Mucosa of rectum (tissue), 2 donors: ENCODE measurements around the gene CLMN.

ENCODE experiments used
- H3K27ac ChIP-seq, 2 donors: one replicate each; pipeline ENCODE4 v1.7.0; 2013; ENCODE audit warnings: inconsistent platforms in 2 of 2, low read depth in 2 of 2, low read length in 2 of 2
- H3K27me3 ChIP-seq, 2 donors: one replicate each; pipeline ENCODE4 v1.7.0; 2013; ENCODE audit warnings: low read length in 2 of 2; ENCODE audit not compliant: control insufficient read depth in 2 of 2, insufficient read depth in 2 of 2
- H3K36me3 ChIP-seq, 2 donors: one replicate each; pipeline ENCODE4 v1.7.0; 2013; ENCODE audit warnings: low read length in 2 of 2; ENCODE audit not compliant: control insufficient read depth in 2 of 2, insufficient read depth in 2 of 2
- H3K4me1 ChIP-seq, 2 donors: one replicate each; pipeline ENCODE4 v1.7.0; 2013; ENCODE audit warnings: low read length in 2 of 2, mild to moderate bottlenecking in 1 of 2; ENCODE audit not compliant: control insufficient read depth in 2 of 2, insufficient read depth in 2 of 2
- H3K4me3 ChIP-seq, 2 donors: one replicate each; pipeline ENCODE4 v1.7.0; 2013; ENCODE audit warnings: low read length in 2 of 2
- H3K9ac ChIP-seq, 2 donors: one replicate each; pipeline ENCODE4 v1.7.0; 2013; ENCODE audit warnings: low read length in 2 of 2, low read depth in 1 of 2, mild to moderate bottlenecking in 1 of 2
- H3K9me3 ChIP-seq, 2 donors: one replicate each; pipeline ENCODE4 v1.7.0; 2013; ENCODE audit warnings: low read length in 2 of 2; ENCODE audit not compliant: control insufficient read depth in 2 of 2
- donor health status: healthy.
- donor health status: Normal muscosa, but diverticular disease.

CLMN gene

DNA sequence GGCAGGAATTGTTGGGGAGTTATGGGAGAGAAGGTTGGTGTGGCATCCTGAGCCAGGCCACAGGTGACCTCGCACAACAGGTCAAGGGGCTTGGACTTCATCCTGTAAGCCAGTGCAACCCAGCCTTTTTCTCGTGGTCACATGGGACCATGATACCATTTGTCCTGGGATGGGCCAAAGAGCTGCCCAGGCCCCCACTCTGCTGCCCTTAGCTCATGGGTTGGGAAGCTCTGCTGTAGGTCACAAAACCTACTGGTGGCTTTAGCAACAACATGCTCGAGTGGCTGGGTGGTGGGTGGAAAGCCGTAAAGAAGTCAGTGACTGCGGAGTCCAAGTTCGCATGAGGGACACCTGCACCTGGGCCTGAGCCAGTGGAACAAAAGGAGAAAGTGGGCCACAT lies 4.6 kb downstream of the CLMN start:
- Histone ChIP-seq H3K4me3 (no peak overlapping the region), H3K36me3 (peaks cover 2 to 6% of the 10 kb centered on the region in 2 donors), H3K9me3 (no peaks in the 10 kb centered on the region), H3K9ac (no peak overlapping the region), H3K27me3 (no peaks in the 10 kb centered on the region), H3K27ac (peak overlapping the region in 1 of 2 donors; percentile 17), H3K4me1 (peaks cover 37 to 57% of the 10 kb centered on the region in 2 donors)

- Histone ChIP-seq H3K27ac (peak overlapping the region; percentile 17 to 24), H3K9ac (no peak overlapping the region), H3K9me3 (no peaks in the 10 kb centered on the region), H3K27me3 (no peaks in the 10 kb centered on the region), H3K4me1 (peaks cover 37 to 55% of the 10 kb centered on the region in 2 donors), H3K4me3 (no peak overlapping the region), H3K36me3 (peaks cover 2 to 6% of the 10 kb centered on the region in 2 donors)
These were observed 5.1 kb downstream of the CLMN start for GRCh38 chr14:95314609-95315008.

DNA sequence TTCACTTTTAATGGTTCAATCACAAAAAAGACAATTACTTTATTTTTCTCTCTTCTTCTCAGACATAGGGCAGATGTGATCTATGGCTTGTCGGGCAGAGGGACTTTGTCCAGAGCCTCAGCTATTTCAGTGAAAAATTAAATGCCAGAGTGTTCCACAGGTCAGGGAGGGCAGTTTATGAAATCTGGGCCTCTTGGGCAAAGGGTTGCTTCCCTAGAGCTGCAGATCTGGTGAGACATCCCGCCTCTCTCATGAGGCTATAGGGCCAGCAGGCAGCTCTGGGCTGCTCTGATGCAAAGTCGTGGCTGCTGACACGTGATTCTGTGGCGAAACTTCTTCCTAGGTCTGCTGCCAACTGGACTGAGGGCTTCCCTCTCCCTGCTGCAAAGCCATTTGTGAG lies 6.0 kb downstream of the CLMN start:
- Histone ChIP-seq H3K4me1 (peaks cover 37 to 59% of the 10 kb centered on the region in 2 donors), H3K36me3 (peaks cover 2 to 6% of the 10 kb centered on the region in 2 donors), H3K27ac (peak overlapping the region; percentile 24 to 28), H3K9me3 (no peaks in the 10 kb centered on the region), H3K9ac (peak overlapping the region in 1 of 2 donors; percentile 37), H3K4me3 (no peak overlapping the region), H3K27me3 (no peaks in the 10 kb centered on the region)

- H3K27ac ChIP-seq = no peak overlapping the region
- no peaks in the 10 kb centered on the region for H3K9me3 ChIP-seq
These were observed 6.5 kb downstream of the CLMN start for GRCh38 chr14:95313190-95313589.

DNA sequence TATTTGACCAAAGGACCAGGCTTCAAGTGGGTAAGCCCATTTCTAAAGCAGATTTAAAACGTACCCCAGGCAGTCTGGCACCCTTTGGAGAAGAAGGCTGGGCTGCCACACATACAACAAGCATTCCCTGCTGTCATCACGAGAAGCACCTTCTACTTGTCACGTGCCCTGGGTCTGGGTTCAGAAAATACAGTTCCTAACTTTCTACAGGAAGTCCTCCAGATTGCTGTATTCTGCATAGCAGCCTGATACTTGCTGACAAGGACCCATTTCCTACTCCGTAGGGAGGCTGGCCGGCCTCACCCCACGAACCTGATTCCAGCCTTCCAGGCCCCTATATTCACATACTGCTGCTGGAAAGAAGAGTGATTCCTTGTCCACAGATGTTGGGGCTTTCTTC lies 7.4 kb downstream of the CLMN start:
- no peak overlapping the region for H3K27ac ChIP-seq
- peaks cover 2 to 6% of the 10 kb centered on the region in 2 donors for H3K36me3 ChIP-seq
- H3K4me3 ChIP-seq = no peak overlapping the region
- H3K9ac ChIP-seq = no peak overlapping the region
- H3K9me3 ChIP-seq = no peaks in the 10 kb centered on the region
- peaks cover 38 to 51% of the 10 kb centered on the region in 2 donors for H3K4me1 ChIP-seq
- no peaks in the 10 kb centered on the region for H3K27me3 ChIP-seq

More at GRCh38 chr14:95313190-95313589, 6.5 kb downstream of the CLMN start:
- H3K4me3 ChIP-seq = no peak overlapping the region
- H3K9ac ChIP-seq = no peak overlapping the region
- H3K36me3 ChIP-seq = peaks cover 2 to 6% of the 10 kb centered on the region in 2 donors
- H3K27me3 ChIP-seq = no peaks in the 10 kb centered on the region
- H3K4me1 ChIP-seq = peaks cover 35 to 56% of the 10 kb centered on the region in 2 donors

- Histone ChIP-seq H3K9ac (no peak overlapping the region), H3K9me3 (no peaks in the 10 kb centered on the region), H3K27ac (no peak overlapping the region), H3K36me3 (peaks cover 2 to 6% of the 10 kb centered on the region in 2 donors), H3K27me3 (no peaks in the 10 kb centered on the region), H3K4me1 (peaks cover 41 to 46% of the 10 kb centered on the region in 2 donors), H3K4me3 (no peak overlapping the region)
These were observed 8.0 kb downstream of the CLMN start for GRCh38 chr14:95311752-95312151.

DNA sequence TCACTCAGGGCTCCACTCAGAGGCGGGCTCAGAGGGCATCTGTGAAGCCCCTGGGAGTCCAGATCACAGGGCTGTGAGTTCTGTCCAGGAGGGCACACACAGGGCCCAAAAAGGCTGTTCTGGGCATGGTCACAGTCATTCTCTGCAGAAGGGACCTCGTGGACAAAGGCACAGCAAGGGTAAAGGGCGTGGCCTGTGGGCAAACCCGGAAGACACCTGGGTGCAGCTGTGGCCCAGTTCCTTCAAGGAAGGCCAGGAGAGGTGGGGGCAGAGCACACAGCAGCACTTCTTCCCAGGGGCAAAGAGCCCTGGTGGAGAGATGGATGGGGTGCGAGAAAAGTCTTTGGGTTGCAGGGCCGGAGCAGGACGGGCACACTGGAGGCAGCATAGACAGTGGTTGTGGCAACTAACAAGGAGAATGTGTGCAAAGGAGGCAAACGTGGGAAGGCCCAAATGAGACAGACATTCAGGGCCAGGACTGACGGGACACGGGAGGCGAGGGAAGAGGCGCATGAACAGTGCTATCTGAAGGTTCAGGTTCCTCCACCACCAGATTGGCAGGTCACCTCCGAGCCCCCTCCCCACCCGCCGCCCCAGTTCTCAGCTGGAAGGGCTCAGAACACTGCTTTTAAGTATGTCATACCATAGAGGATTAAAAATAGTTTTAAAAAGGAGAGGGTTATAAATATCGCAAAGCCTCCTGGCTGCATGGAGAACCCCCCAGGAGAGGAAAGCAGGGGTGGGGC lies 8.9 kb downstream of the CLMN start:
- Histone ChIP-seq H3K9ac (no peak overlapping the region), H3K4me1 (peaks cover 39 to 45% of the 10 kb centered on the region in 2 donors), H3K9me3 (no peaks in the 10 kb centered on the region), H3K27ac (no peak overlapping the region), H3K27me3 (no peaks in the 10 kb centered on the region), H3K36me3 (peaks cover 2 to 6% of the 10 kb centered on the region in 2 donors), H3K4me3 (no peak overlapping the region)

GRCh38 chr14:95309261-95310051 lies 10.3 kb downstream of the CLMN start:
- peaks cover 0 to 3% of the 10 kb centered on the region in 2 donors for H3K36me3 ChIP-seq

GRCh38 chr14:95308073-95308472 lies 11.6 kb downstream of the CLMN start:
- Histone ChIP-seq H3K4me3 (no peak overlapping the region), H3K4me1 (peaks cover 20% of the 10 kb centered on the region in 2 donors), H3K27ac (no peak overlapping the region), H3K9me3 (no peaks in the 10 kb centered on the region), H3K9ac (no peak overlapping the region), H3K27me3 (no peaks in the 10 kb centered on the region), H3K36me3 (peaks cover 0 to 3% of the 10 kb centered on the region in 2 donors)

More at GRCh38 chr14:95309261-95310051, 10.3 kb downstream of the CLMN start:
- no peaks in the 10 kb centered on the region for H3K27me3 ChIP-seq
- peaks cover 33 to 34% of the 10 kb centered on the region in 2 donors for H3K4me1 ChIP-seq
- no peaks in the 10 kb centered on the region for H3K9me3 ChIP-seq
- no peak overlapping the region for H3K4me3 ChIP-seq
- no peak overlapping the region for H3K27ac ChIP-seq
- H3K9ac ChIP-seq = no peak overlapping the region

DNA sequence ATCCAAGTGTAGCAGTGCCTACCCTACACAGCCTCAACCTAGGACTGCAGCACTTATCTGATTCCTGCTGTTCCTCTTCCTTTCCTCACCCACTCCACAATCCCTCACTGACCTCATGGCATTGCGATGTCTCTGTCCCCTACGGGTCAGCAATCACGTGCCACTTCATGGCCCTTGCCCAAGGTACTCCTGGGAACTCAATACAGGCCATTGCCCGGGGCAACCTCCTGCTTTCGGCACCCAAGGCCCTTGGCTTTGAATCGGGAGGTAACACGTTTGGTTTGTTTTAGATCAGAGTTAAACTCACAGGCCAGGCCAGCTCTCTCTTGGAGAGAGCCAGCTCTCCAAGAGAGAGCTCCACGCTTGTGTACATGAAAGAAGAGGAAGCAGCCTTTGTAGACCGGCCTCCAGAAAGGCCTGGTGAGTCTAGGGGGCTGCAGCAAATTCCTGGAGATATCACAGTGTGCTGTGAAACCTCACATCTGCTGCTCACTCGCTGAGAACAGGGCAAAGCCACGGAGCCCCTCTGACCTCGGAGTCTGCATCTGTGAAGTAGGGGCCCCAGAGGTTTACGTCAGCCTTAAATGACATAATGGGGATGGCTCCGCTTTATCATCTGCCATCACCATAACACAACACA lies 12.2 kb downstream of the CLMN start:
- H3K27ac ChIP-seq = no peak overlapping the region
- H3K9me3 ChIP-seq = no peaks in the 10 kb centered on the region
- H3K4me3 ChIP-seq = no peak overlapping the region
- peaks cover 20% of the 10 kb centered on the region in 2 donors for H3K4me1 ChIP-seq
- peaks cover 0 to 3% of the 10 kb centered on the region in 2 donors for H3K36me3 ChIP-seq
- H3K27me3 ChIP-seq = no peaks in the 10 kb centered on the region
- no peak overlapping the region for H3K9ac ChIP-seq
